Neural crest cell (in vitro differentiated cells): Measurements from ENCODE around the gene PDCD1. TPM values are rescaled to one million over a fixed set of nuclear protein-coding genes. Genes with fewer than 3 reads are reported as not detected.
A peak's percentile ranks its signal among the peaks of the same experiment; 100 is the strongest.
"Not testable (repeated sequence)": the region's sequence is repeated elsewhere in the genome, so short reads cannot be mapped to it uniquely, and the experiment has no call there.

Experiments used
- DNase-seq: peaks from one replicate; pipeline ENCODE4 v3.0.0; 2021; ENCODE audit warnings: low read depth, mixed read lengths, low spot score
- H3K27ac Mint-ChIP-seq: one replicate; pipeline ENCODE4 v1.8.0; 2021; ENCODE audit warnings: mild to moderate bottlenecking, mixed read lengths; ENCODE audit not compliant: unreplicated experiment
- H3K27me3 Mint-ChIP-seq: 2 replicates; pipeline ENCODE4 v1.8.0; 2021; ENCODE audit warnings: low read depth, mild to moderate bottlenecking, mixed read lengths
- H3K36me3 Mint-ChIP-seq: 2 replicates; pipeline ENCODE4 v1.8.0; 2021; ENCODE audit warnings: low read depth, mild to moderate bottlenecking, mixed read lengths
- H3K4me1 Mint-ChIP-seq: 2 replicates; pipeline ENCODE4 v1.8.0; 2021; ENCODE audit warnings: mixed read lengths
- H3K4me3 Mint-ChIP-seq: one replicate; pipeline ENCODE4 v1.8.0; 2021; ENCODE audit warnings: mild to moderate bottlenecking, mixed read lengths
- H3K9me3 Mint-ChIP-seq: 2 replicates; pipeline ENCODE4 v1.8.0; 2021; ENCODE audit warnings: mixed read lengths
- CTCF ChIP-seq: fragments of 200-600 bp; sonication (generic); conservative IDR thresholded peaks from 2 replicates; pipeline ENCODE4 v1.5.0; 2021; ENCODE audit warnings: antibody characterized with exemption, mild to moderate bottlenecking
- total RNA-seq: library from RNA; stranded (reverse); gene quantifications from 2 replicates; pipeline ENCODE4 v1.2.1, GENCODE V29; 2021

PDCD1 gene
- total RNA-seq, 1 donor from 2014 or later, result not detected

GRCh38 chr2:241818229-241818942, 40.3 kb downstream of the PDCD1 start:
- no peak for DNase-seq
- Mint-ChIP-seq H3K36me3 (peaks cover 4% of the 10 kb centered on the region), H3K4me1 (peaks cover 7% of the 10 kb centered on the region), H3K27me3 (peaks cover 5% of the 10 kb centered on the region), H3K4me3 (no peak overlapping the region), H3K9me3 (peaks cover 4% of the 10 kb centered on the region), H3K27ac (no peak overlapping the region)
- no peak for TF ChIP-seq CTCF

- H3K4me1 Mint-ChIP-seq, H3K4me3 Mint-ChIP-seq, H3K27me3 Mint-ChIP-seq, DNase-seq, H3K36me3 Mint-ChIP-seq, H3K27ac Mint-ChIP-seq, H3K9me3 Mint-ChIP-seq: not testable (repeated sequence)
These were observed 40.9 kb downstream of the PDCD1 start for GRCh38 chr2:241817821-241818215.

- no peaks in the 10 kb centered on the region for H3K4me1 Mint-ChIP-seq
- H3K36me3 Mint-ChIP-seq, result no peaks in the 10 kb centered on the region
- no peaks in the 10 kb centered on the region for H3K9me3 Mint-ChIP-seq
- no peaks in the 10 kb centered on the region for H3K27me3 Mint-ChIP-seq
- H3K4me3 Mint-ChIP-seq, result no peak overlapping the region
- no peak for DNase-seq
- TF ChIP-seq CTCF, result no peak
- no peak overlapping the region for H3K27ac Mint-ChIP-seq
These were observed 41.4 kb downstream of the PDCD1 start for GRCh38 chr2:241817126-241817820.

GRCh38 chr2:241816431-241817121, 42.1 kb downstream of the PDCD1 start:
- H3K27me3 Mint-ChIP-seq, result no peaks in the 10 kb centered on the region
- no peak overlapping the region for H3K27ac Mint-ChIP-seq
- no peaks in the 10 kb centered on the region for H3K9me3 Mint-ChIP-seq
- H3K4me3 Mint-ChIP-seq, result no peak overlapping the region
- no peaks in the 10 kb centered on the region for H3K36me3 Mint-ChIP-seq
- H3K4me1 Mint-ChIP-seq, result no peaks in the 10 kb centered on the region
- DNase-seq, result no peak
- no peak for TF ChIP-seq CTCF

- Mint-ChIP-seq H3K27ac (peak overlapping the region; percentile 50), H3K4me3 (no peak overlapping the region), H3K36me3 (no peaks in the 10 kb centered on the region), H3K27me3 (no peaks in the 10 kb centered on the region), H3K9me3 (no peaks in the 10 kb centered on the region), H3K4me1 (no peaks in the 10 kb centered on the region)
- DNase-seq, result no peak
- no peak for TF ChIP-seq CTCF
These were observed 42.9 kb downstream of the PDCD1 start for GRCh38 chr2:241815477-241816430.
